Measurements from ENCODE around the gene DYNC1I2. TPM values are rescaled to one million over a fixed set of nuclear protein-coding genes. Genes with fewer than 3 reads are reported as not detected.

Gene DYNC1I2
- polyA plus RNA-seq, 1 of the 3 experiments (the other 2 are of a cell fraction): 99.7 TPM

DNA sequence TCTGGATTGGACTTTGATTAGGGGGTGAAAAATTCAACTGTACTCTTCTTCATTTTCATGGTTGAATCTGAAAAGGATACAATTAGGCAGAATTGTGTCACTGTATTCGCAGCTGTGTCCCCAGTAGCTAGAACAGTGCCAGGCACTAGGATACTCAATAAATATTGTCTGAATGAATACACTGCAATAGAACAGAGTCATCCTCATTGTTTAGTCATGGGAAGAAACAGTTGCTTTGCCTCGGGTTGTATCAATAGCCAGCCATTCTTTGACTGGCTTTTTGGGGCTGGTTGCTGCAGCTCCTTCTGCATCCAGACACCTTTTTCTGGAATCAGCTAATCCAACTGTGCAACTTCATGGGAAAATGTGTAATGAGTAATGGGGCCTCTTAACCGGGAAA, 18.1 kb upstream of the DYNC1I2 start (continued):
- TF ChIP-seq EP300 (IDR thresholded peaks at IDR 0.05; ENCODE audit: borderline replicate concordance in 1 of 2, low read depth in 1 of 2, low read length in 1 of 2): no peak

DNA sequence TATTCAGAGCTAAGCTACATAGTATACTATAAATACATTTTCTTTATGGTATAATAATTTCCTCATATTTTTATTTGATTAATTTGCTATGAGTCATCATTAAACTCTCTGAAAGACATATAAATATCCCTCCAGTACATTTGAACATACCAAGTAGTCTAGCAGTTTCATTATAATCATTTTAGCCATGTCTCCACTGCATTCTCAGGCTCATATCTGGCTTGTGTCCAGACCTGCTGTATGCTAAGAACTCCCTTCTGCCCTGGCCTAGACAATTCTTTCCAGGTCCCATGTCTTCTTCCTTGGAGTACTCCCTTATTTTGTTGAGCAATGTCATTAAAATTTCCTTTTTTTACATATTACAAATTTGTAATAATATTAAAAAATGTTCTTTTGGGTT, 16.6 kb upstream of the DYNC1I2 start:
- no peaks in the 10 kb centered on the region for H3K79me2 ChIP-seq (ENCODE audit: insufficient read depth)
- no peak overlapping the region for H3K27ac ChIP-seq (ENCODE audit: low read depth in 2 of 2, low read length in 1 of 2)
- H3K9ac ChIP-seq: no peak overlapping the region
- H3K9me3 ChIP-seq: no peaks in the 10 kb centered on the region; the same call in 1 of the 2 replicates
- ChIA-PET CTCF (no interaction called here), POLR2A (no interaction called here)
- H4K20me1 ChIP-seq (ENCODE audit: insufficient read depth): no peaks in the 10 kb centered on the region
- no peak overlapping the region for H3K4me2 ChIP-seq
- no peaks in the 10 kb centered on the region; a peak in 1 of 4 replicates for H3K4me1 ChIP-seq (ENCODE audit: control insufficient read depth in 1 of 2, insufficient read depth in 2 of 2, low read depth in 1 of 2, low read length in 1 of 2)
- H3F3A ChIP-seq (replicated peaks; ENCODE audit: insufficient read depth): peaks cover 7% of the 10 kb centered on the region
- no peak overlapping the region for H3K4me3 ChIP-seq (ENCODE audit: low read depth in 2 of 2, low read length in 1 of 2)
- H3K27me3 ChIP-seq (ENCODE audit: insufficient read depth): no peaks in the 10 kb centered on the region
- H3K9me2 ChIP-seq: no peaks in the 10 kb centered on the region
- H3K36me3 ChIP-seq (replicated peaks in 1 of 2; ENCODE audit: control insufficient read depth in 1 of 2, insufficient read depth in 2 of 2, low read length in 1 of 2): no peaks in the 10 kb centered on the region
- TF ChIP-seq FOXM1 (IDR thresholded peaks at IDR 0.05; ENCODE audit: low read depth): no peak
- TF ChIP-seq GABPA (IDR thresholded peaks at IDR 0.05; ENCODE audit: low read depth): no peak
- TF ChIP-seq RXRA (IDR thresholded peaks at IDR 0.05; ENCODE audit: borderline replicate concordance, low read depth): no peak
- TF ChIP-seq SMC3 (IDR thresholded peaks at IDR 0.05; ENCODE audit: low read depth, low read length): no peak
- TF ChIP-seq EP300 (IDR thresholded peaks at IDR 0.05; ENCODE audit: borderline replicate concordance in 1 of 2, low read depth in 1 of 2, low read length in 1 of 2): no peak
- TF ChIP-seq, protein P1, sequence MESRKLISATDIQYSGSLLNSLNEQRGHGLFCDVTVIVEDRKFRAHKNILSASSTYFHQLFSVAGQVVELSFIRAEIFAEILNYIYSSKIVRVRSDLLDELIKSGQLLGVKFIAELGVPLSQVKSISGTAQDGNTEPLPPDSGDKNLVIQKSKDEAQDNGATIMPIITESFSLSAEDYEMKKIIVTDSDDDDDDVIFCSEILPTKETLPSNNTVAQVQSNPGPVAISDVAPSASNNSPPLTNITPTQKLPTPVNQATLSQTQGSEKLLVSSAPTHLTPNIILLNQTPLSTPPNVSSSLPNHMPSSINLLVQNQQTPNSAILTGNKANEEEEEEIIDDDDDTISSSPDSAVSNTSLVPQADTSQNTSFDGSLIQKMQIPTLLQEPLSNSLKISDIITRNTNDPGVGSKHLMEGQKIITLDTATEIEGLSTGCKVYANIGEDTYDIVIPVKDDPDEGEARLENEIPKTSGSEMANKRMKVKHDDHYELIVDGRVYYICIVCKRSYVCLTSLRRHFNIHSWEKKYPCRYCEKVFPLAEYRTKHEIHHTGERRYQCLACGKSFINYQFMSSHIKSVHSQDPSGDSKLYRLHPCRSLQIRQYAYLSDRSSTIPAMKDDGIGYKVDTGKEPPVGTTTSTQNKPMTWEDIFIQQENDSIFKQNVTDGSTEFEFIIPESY (IDR thresholded peaks at IDR 0.05; ENCODE audit: borderline replicate concordance, low read depth): no peak
- no peak for TF ChIP-seq FOXJ3 (CRISPR knock-in tag; IDR thresholded peaks at IDR 0.05)
- no peak for TF ChIP-seq NFIC (IDR thresholded peaks at IDR 0.05; ENCODE audit: borderline replicate concordance)
- no peak for TF ChIP-seq RFX5 (IDR thresholded peaks at IDR 0.05; ENCODE audit: low read length)
- TF ChIP-seq YY1 (IDR thresholded peaks at IDR 0.05; ENCODE audit: low read depth): no peak
- no peak for TF ChIP-seq RAD21 (IDR thresholded peaks at IDR 0.05; ENCODE audit: low read length)
- TF ChIP-seq TAF1 (IDR thresholded peaks at IDR 0.05; ENCODE audit: borderline replicate concordance, low read depth, low read length): no peak
- no peak for TF ChIP-seq EZH2phosphoT487 (IDR thresholded peaks at IDR 0.05; ENCODE audit: borderline replicate concordance, low read depth)
- TF ChIP-seq, protein P2, sequence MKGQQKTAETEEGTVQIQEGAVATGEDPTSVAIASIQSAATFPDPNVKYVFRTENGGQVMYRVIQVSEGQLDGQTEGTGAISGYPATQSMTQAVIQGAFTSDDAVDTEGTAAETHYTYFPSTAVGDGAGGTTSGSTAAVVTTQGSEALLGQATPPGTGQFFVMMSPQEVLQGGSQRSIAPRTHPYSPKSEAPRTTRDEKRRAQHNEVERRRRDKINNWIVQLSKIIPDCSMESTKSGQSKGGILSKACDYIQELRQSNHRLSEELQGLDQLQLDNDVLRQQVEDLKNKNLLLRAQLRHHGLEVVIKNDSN (IDR thresholded peaks at IDR 0.05; ENCODE audit: borderline replicate concordance, low read depth): no peak
- TF ChIP-seq JUND (IDR thresholded peaks at IDR 0.05): no peak
- no peak for TF ChIP-seq FOSL2 (IDR thresholded peaks at IDR 0.05; ENCODE audit: borderline replicate concordance, low read depth)
- no peak for TF ChIP-seq MXI1 (IDR thresholded peaks at IDR 0.05; ENCODE audit: low read depth, low read length)
- no peak for DNase-seq
- H2AFZ ChIP-seq (ENCODE audit: low read depth): no peak overlapping the region

Measured in SK-N-SH (cell line).